ENCODE measurements around the gene SLC34A1.

DNA sequence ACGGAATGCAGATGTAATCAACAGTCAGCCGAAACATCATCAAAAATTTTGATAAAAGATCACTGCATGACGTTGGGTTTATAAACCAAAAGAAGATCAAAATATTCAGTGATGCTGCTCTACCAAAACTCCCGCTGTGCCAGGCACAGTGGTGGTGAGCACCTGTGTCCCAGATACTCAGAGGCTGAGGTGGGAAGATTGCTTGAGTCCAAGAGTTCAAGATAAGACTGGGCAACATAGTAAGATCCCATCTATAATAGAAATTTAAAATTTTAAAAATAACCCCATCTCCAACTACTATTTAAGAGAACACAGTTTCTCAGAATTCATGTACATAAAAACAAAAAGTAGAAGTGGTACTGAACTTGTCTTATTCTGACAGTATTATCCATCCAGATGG lies 36.5 kb upstream of the SLC34A1 start:
- TF ChIP-seq POLR2A (IDR thresholded peaks at IDR 0.05; ENCODE audit: low read depth, low read length) (no peak), TAF1 (IDR thresholded peaks at IDR 0.05; ENCODE audit: borderline replicate concordance, low read depth, low read length) (no peak), POLR2AphosphoS5 (IDR thresholded peaks at IDR 0.05; ENCODE audit: low read depth, low read length) (no peak)
